Measurements from ENCODE around the gene MRPL53.
"Not testable (repeated sequence)": the region's sequence is repeated elsewhere in the genome, so short reads cannot be mapped to it uniquely, and the experiment has no call there.

Gene MRPL53

DNA sequence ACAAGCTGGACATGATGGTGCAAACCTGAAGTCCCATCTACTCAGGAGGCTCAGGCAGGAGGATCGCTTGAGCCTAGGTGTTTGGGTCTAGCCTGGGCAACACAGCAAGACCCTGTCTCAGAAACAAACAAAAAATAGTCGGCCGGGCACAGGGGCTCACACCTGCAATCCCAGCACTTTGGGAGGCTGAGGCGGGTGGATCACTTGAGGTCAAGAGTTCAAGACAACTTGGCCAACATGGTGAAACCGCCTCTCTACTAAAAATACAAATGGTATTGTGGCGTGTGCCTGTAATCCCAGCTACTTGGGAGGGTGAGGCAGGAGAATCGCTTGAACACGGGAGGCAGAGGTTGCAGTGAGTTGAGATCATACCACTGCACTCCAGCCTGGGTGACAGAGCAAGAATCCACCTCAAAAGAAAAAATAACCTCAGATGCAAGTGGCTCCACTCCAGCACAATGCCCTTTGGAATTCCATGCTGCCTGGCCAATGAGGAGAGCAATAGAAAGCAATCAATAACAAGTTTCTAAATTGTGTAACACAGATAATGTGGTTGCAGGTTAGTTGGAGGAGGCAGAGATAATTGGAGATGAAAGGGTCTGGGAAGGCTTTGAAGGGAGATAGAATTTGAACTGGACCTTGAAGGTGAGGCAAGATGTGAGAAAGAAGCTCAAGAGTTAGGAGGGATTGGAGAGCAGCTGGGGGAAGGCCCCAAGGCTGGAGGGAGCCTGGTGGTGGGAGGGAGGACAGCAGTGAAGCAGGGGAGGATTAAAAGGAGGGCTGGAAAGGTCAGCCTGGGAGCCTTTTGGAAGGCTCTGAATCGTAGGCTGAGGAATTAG lies 16.4 kb upstream of the MRPL53 start:
- H3K4me2 ChIP-seq (ENCODE audit: low read length), result no peak overlapping the region
- H3K27me3 ChIP-seq (ENCODE audit: control insufficient read depth, insufficient read depth, low read length), result no peaks in the 10 kb centered on the region
- peaks cover 40% of the 10 kb centered on the region for H3K36me3 ChIP-seq (ENCODE audit: insufficient read depth, low read length)
- peaks cover 5% of the 10 kb centered on the region for H3K4me1 ChIP-seq (ENCODE audit: control insufficient read depth, insufficient read depth, low read length)
- H3K9me3 ChIP-seq (replicated peaks; ENCODE audit: low read length), result no peaks in the 10 kb centered on the region
- no peak overlapping the region for H3K9ac ChIP-seq (ENCODE audit: low read depth, low read length)
- H3K4me3 ChIP-seq (ENCODE audit: low read length), result no peak overlapping the region

DNA sequence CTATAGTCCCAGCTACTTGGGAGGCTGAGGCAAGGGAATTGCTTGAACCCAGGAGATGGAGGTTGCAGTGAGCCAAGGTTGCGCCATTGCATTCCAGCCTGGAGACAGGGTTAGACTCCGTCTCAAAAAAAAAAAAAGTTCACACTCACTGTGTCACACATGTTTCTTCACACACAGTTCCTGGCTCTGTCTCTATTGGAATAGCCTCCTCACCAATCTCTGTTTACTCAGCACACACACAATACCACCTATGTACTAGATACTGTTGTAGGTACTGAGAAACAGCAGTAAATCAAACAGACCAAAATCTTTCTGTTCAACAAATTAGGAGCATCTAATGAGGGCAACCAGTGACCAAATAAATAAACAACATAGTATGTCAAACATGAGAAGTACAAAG lies 13.7 kb upstream of the MRPL53 start:
- Histone ChIP-seq H3K36me3 (ENCODE audit: insufficient read depth, low read length) (peaks cover 18% of the 10 kb centered on the region), H3K9me3 (replicated peaks; ENCODE audit: low read length) (no peaks in the 10 kb centered on the region), H3K4me3 (ENCODE audit: low read length) (no peak overlapping the region), H3K27me3 (ENCODE audit: control insufficient read depth, insufficient read depth, low read length) (no peaks in the 10 kb centered on the region), H3K4me1 (ENCODE audit: control insufficient read depth, insufficient read depth, low read length) (peaks cover 9% of the 10 kb centered on the region), H3K9ac (ENCODE audit: low read depth, low read length) (no peak overlapping the region), H3K4me2 (ENCODE audit: low read length) (no peak overlapping the region)

DNA sequence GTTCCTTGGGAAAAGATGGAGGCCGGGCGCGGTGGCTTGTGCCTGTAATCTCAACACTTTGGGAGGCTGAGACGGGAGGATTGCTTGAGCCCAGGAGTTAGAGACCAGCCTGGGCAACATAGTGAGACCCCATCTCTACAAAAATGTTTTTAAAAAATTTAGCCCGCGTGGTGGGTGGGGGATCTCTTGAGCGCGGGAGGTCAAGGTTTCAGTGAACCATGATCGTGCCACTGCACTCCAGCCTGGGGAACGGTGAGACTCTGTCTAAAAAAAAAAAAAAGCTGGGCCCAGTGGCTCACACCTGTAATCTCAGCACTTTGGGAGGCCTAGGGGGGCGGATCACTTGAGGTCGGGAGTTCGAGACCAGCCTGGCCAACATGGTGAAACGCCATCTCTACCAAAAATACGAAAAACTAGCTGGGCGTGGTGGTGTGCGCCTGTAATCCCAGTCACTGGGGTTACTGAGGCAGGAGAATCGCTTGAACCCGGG lies 11.2 kb upstream of the MRPL53 start:
- peak overlapping the region; percentile 87 for H3K9ac ChIP-seq (ENCODE audit: low read depth, low read length)
- not testable (repeated sequence) for H3K9me3 ChIP-seq (replicated peaks; ENCODE audit: low read length); H3K27me3 ChIP-seq (ENCODE audit: control insufficient read depth, insufficient read depth, low read length)
- peak overlapping the region; percentile 91 for H3K4me2 ChIP-seq (ENCODE audit: low read length)
- peaks cover 18% of the 10 kb centered on the region for H3K36me3 ChIP-seq (ENCODE audit: insufficient read depth, low read length)
- H3K4me1 ChIP-seq (ENCODE audit: control insufficient read depth, insufficient read depth, low read length), result peaks cover 16% of the 10 kb centered on the region
- peak overlapping the region; percentile 83 for H3K4me3 ChIP-seq (ENCODE audit: low read length)

DNA sequence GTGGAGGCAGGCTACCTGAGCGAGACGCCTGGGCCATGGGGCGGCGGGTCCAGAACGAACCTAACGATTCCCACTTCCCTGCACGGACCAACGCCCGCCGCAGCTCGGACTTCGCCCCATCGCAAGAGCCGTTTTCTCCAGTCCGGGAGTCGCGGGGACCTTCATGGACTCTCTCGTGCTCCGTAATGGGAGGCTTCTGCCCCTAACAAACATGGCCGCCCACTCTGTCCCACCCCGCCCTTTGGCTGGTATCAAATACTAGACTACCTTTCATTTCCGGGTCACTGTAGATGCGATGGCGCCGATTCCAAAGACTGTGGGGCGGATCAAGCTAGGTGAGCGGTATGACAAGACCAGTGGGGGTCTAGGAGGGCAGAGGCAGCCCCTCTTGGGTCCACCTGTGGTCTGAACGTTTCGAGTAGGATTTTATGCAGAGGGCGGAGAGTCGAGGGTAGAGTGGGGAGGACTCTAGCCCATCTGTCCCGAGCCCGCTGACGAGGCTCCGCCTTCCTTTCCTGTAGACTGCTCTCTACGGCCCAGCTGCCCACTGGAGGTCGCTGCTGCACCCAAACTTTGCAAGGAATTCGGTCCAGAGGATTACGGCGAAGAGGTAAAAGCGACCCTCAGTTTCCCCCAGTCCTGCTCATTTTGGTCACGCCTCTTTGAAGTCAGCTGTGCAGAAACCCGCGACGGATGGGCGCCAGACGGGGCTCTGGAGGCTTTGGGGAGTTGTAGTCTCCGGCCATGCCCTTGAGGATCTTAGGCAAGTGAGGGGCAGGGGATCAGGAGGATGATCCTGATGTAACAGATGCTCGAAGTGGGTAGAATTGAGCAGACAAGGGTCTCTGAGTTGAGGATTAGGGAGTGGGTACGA lies 10.6 kb upstream of the MRPL53 start, which contains the start of the genes CCDC142 and TTC31:
Gene CCDC142, minus strand, starts transcription at position 198 of the 874 bp plus-strand sequence. Its CDS starts 161 bp downstream, at position 37.
Gene TTC31, plus strand, starts transcription at position 281 of the 874 bp plus-strand sequence. Its CDS starts 15 bp downstream, at position 296.
- H3K36me3 ChIP-seq (ENCODE audit: insufficient read depth, low read length), result peaks cover 18% of the 10 kb centered on the region
- peak within 1 kb of the TSS; percentile 91 for H3K4me2 ChIP-seq (ENCODE audit: low read length)
- peak within 1 kb of the TSS; percentile 87 for H3K9ac ChIP-seq (ENCODE audit: low read depth, low read length)
- H3K27me3 ChIP-seq (ENCODE audit: control insufficient read depth, insufficient read depth, low read length), result no peaks in the 10 kb centered on the region
- H3K4me3 ChIP-seq (ENCODE audit: low read length), result peak within 1 kb of the TSS; percentile 83
- H3K9me3 ChIP-seq (replicated peaks; ENCODE audit: low read length), result no peaks in the 10 kb centered on the region
- peaks cover 16% of the 10 kb centered on the region for H3K4me1 ChIP-seq (ENCODE audit: control insufficient read depth, insufficient read depth, low read length)

DNA sequence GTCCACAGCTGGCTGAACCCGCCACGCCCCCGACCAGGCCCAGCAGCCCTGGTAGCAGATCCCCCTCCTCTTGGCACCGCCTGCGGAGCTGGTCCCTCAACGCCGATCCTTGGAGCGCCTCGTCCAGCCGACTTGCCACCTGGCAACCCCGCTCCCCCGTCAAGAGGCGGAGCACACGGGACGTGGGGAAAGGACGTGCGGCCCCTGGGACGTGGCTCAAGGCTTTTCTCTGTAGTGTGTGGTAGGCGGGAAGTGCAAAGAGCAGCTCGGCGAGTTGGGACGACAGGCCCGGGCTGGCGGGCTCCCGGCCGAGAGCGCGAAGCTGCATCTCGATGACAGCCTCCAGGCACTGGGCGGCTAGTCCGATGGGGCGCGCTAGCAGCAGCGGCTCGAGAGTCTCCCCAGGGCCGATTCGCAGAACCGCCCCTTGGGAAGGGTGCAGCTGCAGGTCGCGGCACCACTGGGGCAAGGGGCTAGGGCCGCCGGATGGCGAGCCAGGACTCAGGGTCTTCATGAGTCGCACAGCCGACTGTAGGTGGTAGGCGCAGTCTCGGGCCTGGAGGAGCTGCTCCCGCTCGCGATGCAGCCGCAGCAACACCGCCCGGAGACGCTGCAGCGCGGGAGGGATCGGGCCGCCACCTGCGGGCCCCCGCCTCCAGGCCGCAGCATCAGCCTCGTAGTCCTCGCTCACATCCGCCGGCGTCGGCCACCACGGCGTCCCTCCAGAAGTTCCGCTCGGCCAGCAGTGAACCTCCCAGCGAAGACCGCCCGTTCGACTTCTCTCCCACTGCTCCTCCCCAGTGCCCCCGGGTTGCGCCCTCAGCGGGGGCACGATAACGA lies 9.7 kb upstream of the MRPL53 start:
- Histone ChIP-seq H3K9me3 (replicated peaks; ENCODE audit: low read length) (no peaks in the 10 kb centered on the region), H3K27me3 (ENCODE audit: control insufficient read depth, insufficient read depth, low read length) (no peaks in the 10 kb centered on the region), H3K4me2 (ENCODE audit: low read length) (peak overlapping the region; percentile 91), H3K4me3 (ENCODE audit: low read length) (peak overlapping the region; percentile 83), H3K4me1 (ENCODE audit: control insufficient read depth, insufficient read depth, low read length) (peaks cover 16% of the 10 kb centered on the region), H3K9ac (ENCODE audit: low read depth, low read length) (peak overlapping the region; percentile 87), H3K36me3 (ENCODE audit: insufficient read depth, low read length) (peaks cover 24% of the 10 kb centered on the region)

DNA sequence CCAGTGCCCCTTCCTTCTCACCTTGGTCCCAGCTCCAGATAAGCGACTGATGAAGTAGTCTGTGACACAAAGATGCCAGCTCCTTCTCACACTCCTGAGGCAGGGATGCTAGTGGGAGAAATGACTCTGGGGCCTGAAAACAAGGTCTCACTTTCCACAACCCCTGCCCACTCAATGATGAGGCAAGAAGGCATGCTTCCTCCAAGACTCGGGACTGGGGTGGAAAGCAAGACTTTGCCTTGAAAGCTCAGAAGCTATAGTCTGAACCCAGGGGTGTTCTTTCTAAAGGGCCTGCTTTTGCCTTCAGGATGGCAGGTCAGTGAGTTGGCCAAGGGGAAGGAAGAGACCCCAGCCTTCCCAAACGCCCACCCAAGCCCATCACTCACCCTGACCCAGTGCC lies 9.0 kb upstream of the MRPL53 start:
- peaks cover 29% of the 10 kb centered on the region for H3K36me3 ChIP-seq (ENCODE audit: insufficient read depth, low read length)

DNA sequence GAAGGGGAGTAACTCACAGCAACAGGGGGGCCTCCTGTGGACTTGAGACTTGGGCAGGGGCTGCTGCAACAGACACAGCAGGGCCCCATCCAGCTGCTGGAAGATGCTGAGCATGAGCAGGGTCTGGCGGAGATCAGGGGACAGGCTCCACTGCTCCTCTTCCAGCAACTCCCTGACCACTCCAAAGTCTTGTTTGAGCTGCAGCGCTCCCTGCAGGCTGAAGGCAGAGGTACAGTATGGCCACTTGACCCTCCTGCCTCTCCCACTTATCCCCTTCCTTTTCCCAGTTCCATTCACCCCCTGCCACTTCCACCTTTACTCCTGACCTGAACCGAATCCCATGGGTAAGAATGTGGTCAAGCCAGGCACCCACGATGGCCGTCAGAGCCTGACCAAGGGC lies 2.4 kb upstream of the MRPL53 start:
- H3K4me3 ChIP-seq (ENCODE audit: low read length), result no peak overlapping the region
- peaks cover 14% of the 10 kb centered on the region for H3K4me1 ChIP-seq (ENCODE audit: control insufficient read depth, insufficient read depth, low read length)
- H3K4me2 ChIP-seq (ENCODE audit: low read length), result no peak overlapping the region
- H3K36me3 ChIP-seq (ENCODE audit: insufficient read depth, low read length), result peaks cover 24% of the 10 kb centered on the region
- H3K27me3 ChIP-seq (ENCODE audit: control insufficient read depth, insufficient read depth, low read length), result no peaks in the 10 kb centered on the region
- no peak overlapping the region for H3K9ac ChIP-seq (ENCODE audit: low read depth, low read length)
- no peaks in the 10 kb centered on the region for H3K9me3 ChIP-seq (replicated peaks; ENCODE audit: low read length)

More for the DNA sequence above, 9.0 kb upstream of the MRPL53 start:
- Histone ChIP-seq H3K27me3 (ENCODE audit: control insufficient read depth, insufficient read depth, low read length) (no peaks in the 10 kb centered on the region), H3K9ac (ENCODE audit: low read depth, low read length) (peak overlapping the region; percentile 87), H3K4me2 (ENCODE audit: low read length) (peak overlapping the region; percentile 91), H3K4me3 (ENCODE audit: low read length) (peak overlapping the region; percentile 83), H3K9me3 (replicated peaks; ENCODE audit: low read length) (no peaks in the 10 kb centered on the region), H3K4me1 (ENCODE audit: control insufficient read depth, insufficient read depth, low read length) (peaks cover 16% of the 10 kb centered on the region)

DNA sequence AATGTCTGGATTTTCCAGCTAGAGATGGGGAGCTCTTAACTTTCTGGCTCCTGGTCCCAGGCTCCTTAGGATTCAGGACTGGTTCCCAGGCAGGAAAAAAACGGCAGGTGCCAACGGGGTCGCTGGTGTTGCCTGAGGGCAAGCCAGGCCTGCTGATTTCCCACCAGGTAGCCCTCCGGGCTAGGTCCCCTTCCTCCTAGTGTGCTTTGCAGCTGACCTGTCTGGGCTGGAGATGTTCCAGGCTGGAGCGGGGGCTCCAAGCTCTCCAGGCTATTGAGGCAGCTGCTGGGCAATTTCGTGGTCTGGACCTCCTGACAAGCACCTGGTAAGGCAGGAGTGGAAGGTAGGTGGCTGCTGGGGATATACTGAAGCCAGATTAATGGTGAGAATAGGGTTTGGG lies 2.0 kb upstream of the MRPL53 start:
- H3K9me3 ChIP-seq (replicated peaks; ENCODE audit: low read length), result no peaks in the 10 kb centered on the region
- no peaks in the 10 kb centered on the region for H3K27me3 ChIP-seq (ENCODE audit: control insufficient read depth, insufficient read depth, low read length)
- H3K4me2 ChIP-seq (ENCODE audit: low read length), result no peak overlapping the region
- H3K9ac ChIP-seq (ENCODE audit: low read depth, low read length), result no peak overlapping the region
- H3K4me1 ChIP-seq (ENCODE audit: control insufficient read depth, insufficient read depth, low read length), result peaks cover 14% of the 10 kb centered on the region
- H3K36me3 ChIP-seq (ENCODE audit: insufficient read depth, low read length), result peaks cover 22% of the 10 kb centered on the region
- no peak overlapping the region for H3K4me3 ChIP-seq (ENCODE audit: low read length)

DNA sequence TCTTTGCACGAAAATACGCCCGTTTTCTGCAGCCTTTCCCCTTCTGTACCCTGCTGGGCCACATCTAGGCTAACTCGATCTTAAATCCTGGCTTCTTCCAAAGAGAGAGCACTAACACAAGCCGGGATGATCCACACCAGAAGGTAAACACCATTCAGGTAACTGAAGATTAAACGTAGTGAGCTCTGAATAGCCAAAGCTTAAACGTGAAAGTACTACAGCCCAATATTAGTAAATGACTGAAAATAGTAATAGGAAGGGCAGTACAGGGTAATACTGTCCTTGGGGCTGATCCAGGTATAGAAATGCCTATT lies 422 bp upstream of the MRPL53 start:
- H3K9ac ChIP-seq (ENCODE audit: low read depth, low read length), result peak overlapping the region; percentile 91
- H3K4me1 ChIP-seq (ENCODE audit: control insufficient read depth, insufficient read depth, low read length), result peaks cover 14% of the 10 kb centered on the region
- H3K9me3 ChIP-seq (replicated peaks; ENCODE audit: low read length), result no peaks in the 10 kb centered on the region
- H3K4me2 ChIP-seq (ENCODE audit: low read length), result peak overlapping the region; percentile 93
- H3K36me3 ChIP-seq (ENCODE audit: insufficient read depth, low read length), result peaks cover 22% of the 10 kb centered on the region
- peak overlapping the region; percentile 89 for H3K4me3 ChIP-seq (ENCODE audit: low read length)
- no peaks in the 10 kb centered on the region for H3K27me3 ChIP-seq (ENCODE audit: control insufficient read depth, insufficient read depth, low read length)

DNA sequence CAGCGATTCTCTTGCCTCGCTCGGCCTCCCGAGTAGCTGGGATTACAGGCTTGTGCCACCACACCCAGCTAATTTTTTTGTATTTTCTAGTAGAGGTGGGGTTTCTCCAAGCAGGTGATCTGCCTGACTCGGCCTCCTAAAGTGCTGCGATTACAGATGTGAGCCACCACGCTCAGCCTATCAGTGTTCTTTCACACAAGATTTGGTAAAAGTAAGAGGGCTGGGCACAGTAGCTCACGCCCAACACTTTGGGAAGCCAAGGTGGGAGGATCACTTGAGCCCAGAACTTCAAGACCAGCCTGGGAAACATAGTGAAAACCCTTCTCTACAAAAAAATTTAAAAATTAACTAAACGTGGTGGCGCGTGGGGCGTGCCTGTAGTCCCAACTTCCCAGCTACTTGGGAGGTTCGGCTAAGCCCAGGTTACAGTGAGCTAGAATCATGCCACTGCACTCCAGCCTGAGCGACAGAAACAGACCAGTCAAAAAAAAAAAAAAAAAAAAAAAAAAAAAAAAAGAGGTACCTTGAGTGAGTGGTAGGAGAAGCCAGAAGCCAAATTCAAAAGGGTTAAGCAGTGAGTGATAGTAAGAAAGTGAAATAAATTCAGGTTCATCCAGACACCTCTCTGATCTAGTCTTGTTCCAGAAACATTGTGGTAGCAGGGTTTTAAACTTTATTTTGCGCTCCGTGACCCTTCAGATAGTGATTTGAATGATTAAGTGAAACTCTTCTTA lies 981 bp downstream of the MRPL53 start:
- H3K4me1 ChIP-seq (ENCODE audit: control insufficient read depth, insufficient read depth, low read length), result peaks cover 14% of the 10 kb centered on the region
- no peaks in the 10 kb centered on the region for H3K27me3 ChIP-seq (ENCODE audit: control insufficient read depth, insufficient read depth, low read length)
- peak overlapping the region; percentile 89 for H3K4me3 ChIP-seq (ENCODE audit: low read length)
- peak overlapping the region; percentile 93 for H3K4me2 ChIP-seq (ENCODE audit: low read length)
- H3K9me3 ChIP-seq (replicated peaks; ENCODE audit: low read length), result no peaks in the 10 kb centered on the region
- peak overlapping the region; percentile 91 for H3K9ac ChIP-seq (ENCODE audit: low read depth, low read length)
- H3K36me3 ChIP-seq (ENCODE audit: insufficient read depth, low read length), result peaks cover 11% of the 10 kb centered on the region
